Measurements from ENCODE around the gene MGAT3. TPM values are rescaled to one million over a fixed set of nuclear protein-coding genes. Genes with fewer than 3 reads are reported as not detected.
A peak's percentile ranks its signal among the peaks of the same experiment; 100 is the strongest.

The MGAT3 gene
- total and polyA plus RNA-seq, 9 of the 15 experiments (the other 6 are each of a cell fraction or from before 2014, with no cell fraction given), result 0.10 to 11.5 (median 4.6) TPM

DNA sequence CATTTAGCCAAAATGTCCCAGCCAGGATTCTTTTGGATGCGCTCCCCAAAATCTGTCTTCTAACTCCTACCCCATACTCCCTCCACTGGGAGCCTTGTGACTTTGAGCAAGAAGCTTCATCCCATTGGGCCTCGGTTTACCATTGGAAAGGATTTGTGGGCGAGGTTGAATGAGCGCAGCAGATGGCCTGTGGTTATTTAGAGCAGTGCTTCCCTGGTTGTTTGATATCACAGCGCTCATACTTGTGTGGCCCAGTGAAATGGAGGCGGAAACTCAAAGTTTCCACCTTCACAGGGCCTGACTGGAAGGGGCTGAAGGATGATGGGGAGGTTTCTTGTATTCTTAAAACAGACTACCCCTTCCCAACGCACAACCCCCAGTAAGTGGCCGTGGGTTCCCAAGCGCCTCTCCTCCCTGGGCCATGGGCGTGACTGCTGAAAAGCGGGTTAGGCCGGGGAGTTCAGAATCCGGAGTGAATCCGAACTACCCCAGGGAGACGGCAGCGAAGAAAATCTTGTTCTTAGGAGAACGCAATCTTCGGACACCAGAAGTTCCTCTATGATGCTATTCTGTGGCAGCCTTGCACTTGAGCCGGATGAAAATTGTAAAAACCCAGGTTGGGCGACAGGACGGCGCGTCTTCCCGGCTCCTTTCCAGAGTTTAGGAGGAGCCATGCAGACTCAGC, 62.3 kb downstream of the MGAT3 start (continued):
- TF ChIP-seq ATF7 (IDR thresholded peaks at IDR 0.05), result no peak
- TF ChIP-seq, protein P1, sequence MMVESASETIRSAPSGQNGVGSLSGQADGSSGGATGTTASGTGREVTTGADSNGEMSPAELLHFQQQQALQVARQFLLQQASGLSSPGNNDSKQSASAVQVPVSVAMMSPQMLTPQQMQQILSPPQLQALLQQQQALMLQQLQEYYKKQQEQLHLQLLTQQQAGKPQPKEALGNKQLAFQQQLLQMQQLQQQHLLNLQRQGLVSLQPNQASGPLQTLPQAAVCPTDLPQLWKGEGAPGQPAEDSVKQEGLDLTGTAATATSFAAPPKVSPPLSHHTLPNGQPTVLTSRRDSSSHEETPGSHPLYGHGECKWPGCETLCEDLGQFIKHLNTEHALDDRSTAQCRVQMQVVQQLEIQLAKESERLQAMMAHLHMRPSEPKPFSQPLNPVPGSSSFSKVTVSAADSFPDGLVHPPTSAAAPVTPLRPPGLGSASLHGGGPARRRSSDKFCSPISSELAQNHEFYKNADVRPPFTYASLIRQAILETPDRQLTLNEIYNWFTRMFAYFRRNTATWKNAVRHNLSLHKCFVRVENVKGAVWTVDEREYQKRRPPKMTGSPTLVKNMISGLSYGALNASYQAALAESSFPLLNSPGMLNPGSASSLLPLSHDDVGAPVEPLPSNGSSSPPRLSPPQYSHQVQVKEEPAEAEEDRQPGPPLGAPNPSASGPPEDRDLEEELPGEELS (CRISPR knock-in tag; IDR thresholded peaks at IDR 0.05; ENCODE audit: borderline replicate concordance), result 0 out of 2 replicates have a peak, but pooled peaks have one; percentile 22
- no peak for TF ChIP-seq LARP7 (IDR thresholded peaks at IDR 0.05)
- TF ChIP-seq, protein P2, sequence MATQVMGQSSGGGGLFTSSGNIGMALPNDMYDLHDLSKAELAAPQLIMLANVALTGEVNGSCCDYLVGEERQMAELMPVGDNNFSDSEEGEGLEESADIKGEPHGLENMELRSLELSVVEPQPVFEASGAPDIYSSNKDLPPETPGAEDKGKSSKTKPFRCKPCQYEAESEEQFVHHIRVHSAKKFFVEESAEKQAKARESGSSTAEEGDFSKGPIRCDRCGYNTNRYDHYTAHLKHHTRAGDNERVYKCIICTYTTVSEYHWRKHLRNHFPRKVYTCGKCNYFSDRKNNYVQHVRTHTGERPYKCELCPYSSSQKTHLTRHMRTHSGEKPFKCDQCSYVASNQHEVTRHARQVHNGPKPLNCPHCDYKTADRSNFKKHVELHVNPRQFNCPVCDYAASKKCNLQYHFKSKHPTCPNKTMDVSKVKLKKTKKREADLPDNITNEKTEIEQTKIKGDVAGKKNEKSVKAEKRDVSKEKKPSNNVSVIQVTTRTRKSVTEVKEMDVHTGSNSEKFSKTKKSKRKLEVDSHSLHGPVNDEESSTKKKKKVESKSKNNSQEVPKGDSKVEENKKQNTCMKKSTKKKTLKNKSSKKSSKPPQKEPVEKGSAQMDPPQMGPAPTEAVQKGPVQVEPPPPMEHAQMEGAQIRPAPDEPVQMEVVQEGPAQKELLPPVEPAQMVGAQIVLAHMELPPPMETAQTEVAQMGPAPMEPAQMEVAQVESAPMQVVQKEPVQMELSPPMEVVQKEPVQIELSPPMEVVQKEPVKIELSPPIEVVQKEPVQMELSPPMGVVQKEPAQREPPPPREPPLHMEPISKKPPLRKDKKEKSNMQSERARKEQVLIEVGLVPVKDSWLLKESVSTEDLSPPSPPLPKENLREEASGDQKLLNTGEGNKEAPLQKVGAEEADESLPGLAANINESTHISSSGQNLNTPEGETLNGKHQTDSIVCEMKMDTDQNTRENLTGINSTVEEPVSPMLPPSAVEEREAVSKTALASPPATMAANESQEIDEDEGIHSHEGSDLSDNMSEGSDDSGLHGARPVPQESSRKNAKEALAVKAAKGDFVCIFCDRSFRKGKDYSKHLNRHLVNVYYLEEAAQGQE (IDR thresholded peaks at IDR 0.05; ENCODE audit: borderline replicate concordance), result no peak
- TF ChIP-seq, protein P2 (CRISPR knock-in tag; IDR thresholded peaks at IDR 0.05; ENCODE audit: low read depth), result no peak
- TF ChIP-seq SRSF7 (optimal IDR thresholded peaks at IDR 0.05; ENCODE audit: low read depth, low read length), result no peak
- TF ChIP-seq, protein P3, sequence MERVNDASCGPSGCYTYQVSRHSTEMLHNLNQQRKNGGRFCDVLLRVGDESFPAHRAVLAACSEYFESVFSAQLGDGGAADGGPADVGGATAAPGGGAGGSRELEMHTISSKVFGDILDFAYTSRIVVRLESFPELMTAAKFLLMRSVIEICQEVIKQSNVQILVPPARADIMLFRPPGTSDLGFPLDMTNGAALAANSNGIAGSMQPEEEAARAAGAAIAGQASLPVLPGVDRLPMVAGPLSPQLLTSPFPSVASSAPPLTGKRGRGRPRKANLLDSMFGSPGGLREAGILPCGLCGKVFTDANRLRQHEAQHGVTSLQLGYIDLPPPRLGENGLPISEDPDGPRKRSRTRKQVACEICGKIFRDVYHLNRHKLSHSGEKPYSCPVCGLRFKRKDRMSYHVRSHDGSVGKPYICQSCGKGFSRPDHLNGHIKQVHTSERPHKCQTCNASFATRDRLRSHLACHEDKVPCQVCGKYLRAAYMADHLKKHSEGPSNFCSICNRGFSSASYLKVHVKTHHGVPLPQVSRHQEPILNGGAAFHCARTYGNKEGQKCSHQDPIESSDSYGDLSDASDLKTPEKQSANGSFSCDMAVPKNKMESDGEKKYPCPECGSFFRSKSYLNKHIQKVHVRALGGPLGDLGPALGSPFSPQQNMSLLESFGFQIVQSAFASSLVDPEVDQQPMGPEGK (CRISPR knock-in tag; IDR thresholded peaks at IDR 0.05; ENCODE audit: borderline replicate concordance), result no peak
- TF ChIP-seq, protein P4, sequence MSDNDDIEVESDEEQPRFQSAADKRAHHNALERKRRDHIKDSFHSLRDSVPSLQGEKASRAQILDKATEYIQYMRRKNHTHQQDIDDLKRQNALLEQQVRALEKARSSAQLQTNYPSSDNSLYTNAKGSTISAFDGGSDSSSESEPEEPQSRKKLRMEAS (CRISPR knock-in tag; IDR thresholded peaks at IDR 0.05), result no peak
- TF ChIP-seq PURB (CRISPR knock-in tag; IDR thresholded peaks at IDR 0.05; ENCODE audit: low read depth), result no peak
- no peak for TF ChIP-seq HINFP (tag; conservative IDR thresholded peaks at IDR 0.05; ENCODE audit: low read depth)
- no peak for TF ChIP-seq ZC3H11A (IDR thresholded peaks at IDR 0.05; ENCODE audit: low read depth, low read length)
- peak; percentile 86 for TF ChIP-seq NEUROD1 (IDR thresholded peaks at IDR 0.05; ENCODE audit: borderline replicate concordance, low read depth, low read length, partially characterized antibody)
- no peak for TF ChIP-seq TRIM28 (IDR thresholded peaks at IDR 0.05)
